C4-2B (cell line): ENCODE measurements around the gene C5orf46.

ENCODE experiments used
- H3K27ac ChIP-seq: fragments of 450-650 bp; 2 replicates; pipeline ENCODE4 v1.5.1; 2017
- CTCF ChIP-seq: fragments of 450-650 bp; conservative IDR thresholded peaks from 2 replicates; pipeline ENCODE4 v1.5.1; 2017; ENCODE audit warnings: mild to moderate bottlenecking
- ZFX ChIP-seq: fragments of 450-650 bp; IDR thresholded peaks from 2 replicates; pipeline ENCODE4 v1.6.1; 2017

Gene C5orf46

GRCh38 chr5:147927901-147928300, 21.6 kb upstream of the C5orf46 start:
- no peak overlapping the region for H3K27ac ChIP-seq
- TF ChIP-seq ZFX: no peak

GRCh38 chr5:147925020-147925419, 18.7 kb upstream of the C5orf46 start:
- no peak for TF ChIP-seq ZFX
- TF ChIP-seq CTCF: no peak

GRCh38 chr5:147921136-147921535, 14.8 kb upstream of the C5orf46 start:
- H3K27ac ChIP-seq: no peak overlapping the region
- TF ChIP-seq CTCF (no peak), ZFX (no peak)

More at GRCh38 chr5:147925020-147925419, 18.7 kb upstream of the C5orf46 start:
- no peak overlapping the region for H3K27ac ChIP-seq

DNA sequence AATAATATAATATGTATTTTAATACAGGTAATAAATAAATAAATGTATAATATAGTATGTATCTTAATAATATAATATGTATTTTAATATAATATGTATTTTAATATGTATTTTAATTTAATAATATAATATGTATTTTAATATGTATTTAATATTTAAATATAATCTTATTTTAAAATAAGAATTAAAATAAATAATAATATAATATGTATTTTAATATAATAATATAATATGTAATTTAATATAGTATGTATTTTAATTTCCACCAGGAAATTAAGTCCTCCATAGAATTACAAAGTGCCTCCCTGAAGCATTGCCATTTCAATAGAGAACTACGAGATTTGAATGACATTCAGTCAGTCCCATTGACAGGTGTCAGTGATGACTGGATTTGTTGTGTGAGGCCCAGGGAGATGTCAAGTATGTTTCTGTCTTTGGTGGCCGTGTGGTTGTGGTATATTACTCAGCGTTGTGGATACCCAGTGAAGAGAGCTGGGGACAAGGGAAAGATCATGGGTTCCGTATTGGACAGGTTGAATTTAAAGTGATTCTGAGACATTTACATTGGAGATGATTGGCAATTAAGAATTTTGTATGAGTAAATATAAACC, 14.2 kb upstream of the C5orf46 start:
- no peak overlapping the region for H3K27ac ChIP-seq
- TF ChIP-seq CTCF: no peak
- TF ChIP-seq ZFX: no peak

DNA sequence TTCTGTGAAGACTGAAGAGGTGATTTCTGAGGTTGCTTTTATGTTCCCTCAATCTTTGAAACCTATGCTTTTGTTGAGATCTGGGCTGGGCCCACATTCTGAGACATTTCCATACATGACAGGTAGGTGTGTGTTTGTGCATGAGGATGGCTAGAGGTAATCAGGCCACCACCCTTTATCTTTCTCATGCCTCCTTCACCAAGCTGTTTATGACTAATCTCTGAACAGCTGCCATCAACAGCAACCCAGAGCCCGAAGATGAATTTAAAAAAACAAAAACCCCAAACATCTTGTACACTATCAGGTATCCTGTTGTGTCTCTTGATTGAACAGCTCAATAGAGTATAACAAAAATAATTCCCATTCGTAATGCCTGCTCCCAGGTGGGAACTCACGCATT, 12.6 kb upstream of the C5orf46 start:
- TF ChIP-seq CTCF: no peak
- no peak for TF ChIP-seq ZFX
- no peak overlapping the region for H3K27ac ChIP-seq

DNA sequence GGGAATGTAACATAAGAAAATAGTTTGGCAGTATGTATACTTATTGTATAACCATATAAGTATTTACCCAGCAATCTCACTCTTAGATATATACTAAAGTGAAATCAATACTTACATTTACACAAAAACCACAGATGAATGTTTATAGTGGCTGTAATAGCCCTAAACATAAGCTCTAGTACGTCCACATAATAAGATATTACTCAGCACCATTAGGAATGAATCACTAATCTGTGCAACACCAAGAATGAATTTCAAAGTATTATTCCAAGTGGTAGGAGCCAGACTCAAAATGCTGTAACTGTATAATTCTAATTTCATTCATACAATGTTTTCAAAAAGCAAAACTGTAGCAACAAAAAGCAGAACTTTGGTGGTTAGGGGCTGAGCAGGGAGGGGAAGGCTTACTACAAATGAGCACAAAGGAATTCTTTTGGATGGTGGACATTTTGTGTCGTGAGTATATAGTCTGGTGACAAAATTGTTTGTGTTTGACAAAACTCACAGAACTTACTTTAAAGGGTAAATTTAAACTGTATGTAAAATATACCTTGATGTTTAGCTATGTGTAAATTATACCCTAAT, 11.9 kb upstream of the C5orf46 start:
- TF ChIP-seq ZFX (no peak), CTCF (no peak)
- no peak overlapping the region for H3K27ac ChIP-seq

- H3K27ac ChIP-seq: no peak overlapping the region
- TF ChIP-seq CTCF: no peak
- no peak for TF ChIP-seq ZFX
Measured at GRCh38 chr5:147913786-147914185, 7.4 kb upstream of the C5orf46 start.

DNA sequence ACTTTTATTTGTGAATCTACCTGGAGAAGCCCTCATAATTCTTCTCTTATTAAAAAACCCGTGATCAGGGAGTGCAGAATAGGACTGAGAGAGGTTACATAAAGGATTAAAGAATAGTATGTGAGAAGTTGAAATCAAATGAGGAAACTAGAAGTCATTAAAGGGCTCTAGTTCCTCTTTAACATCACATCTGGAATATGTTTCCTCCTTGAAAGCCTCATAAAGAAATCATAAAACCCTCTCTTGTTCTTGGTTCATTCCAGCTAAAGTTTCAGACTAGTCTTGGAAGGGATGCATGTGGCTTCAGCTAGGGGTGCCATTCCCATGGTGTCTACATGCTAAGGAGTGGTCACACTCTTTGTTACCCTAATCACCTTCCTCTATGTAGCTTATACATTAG, 5.7 kb upstream of the C5orf46 start:
- H3K27ac ChIP-seq: no peak overlapping the region
- no peak for TF ChIP-seq CTCF
- TF ChIP-seq ZFX: no peak
